Stimulated activated CD4-positive, alpha-beta T cell treated with anti-CD3 and anti-CD28 coated beads, Interleukin-4, amount 100 ng/mL, for 48 hours (primary cell): ENCODE results near the gene SPIB.
"Not testable (repeated sequence)": the region's sequence is repeated elsewhere in the genome, so short reads cannot be mapped to it uniquely, and the experiment has no call there.

Experiments used
- DNase-seq, 2 donors: peaks; one replicate each; pipeline ENCODE4 v3.0.0-alpha.2; 2020; ENCODE audit warnings: low read depth in 2 of 2

SPIB gene

GRCh38 chr19:50439130-50439529 lies 20.4 kb downstream of the SPIB start:
- not testable (repeated sequence) for DNase-seq

- DNase-seq: no peak
Measured at GRCh38 chr19:50444059-50444458, 25.3 kb downstream of the SPIB start.

- no peak for DNase-seq
Measured at GRCh38 chr19:50447053-50447452, 28.3 kb downstream of the SPIB start.

- DNase-seq: no peak
Measured at GRCh38 chr19:50447750-50448149, 29.0 kb downstream of the SPIB start.

GRCh38 chr19:50449236-50449899 lies 30.6 kb downstream of the SPIB start:
- no peak for DNase-seq

- no peak for DNase-seq
Measured at GRCh38 chr19:50450369-50451222, 31.9 kb downstream of the SPIB start.

- DNase-seq: no peak
Measured at GRCh38 chr19:50451223-50451534, 32.4 kb downstream of the SPIB start.

- no peak for DNase-seq
Measured at GRCh38 chr19:50453243-50453642, 34.5 kb downstream of the SPIB start.

- DNase-seq: no peak
Measured at GRCh38 chr19:50455992-50456391, 37.3 kb downstream of the SPIB start.

GRCh38 chr19:50457300-50457699 lies 38.6 kb downstream of the SPIB start:
- DNase-seq: no peak

GRCh38 chr19:50458396-50459066 lies 39.8 kb downstream of the SPIB start:
- no peak for DNase-seq

- DNase-seq: no peak
Measured at GRCh38 chr19:50459067-50459456, 40.3 kb downstream of the SPIB start.

- DNase-seq: no peak
Measured at GRCh38 chr19:50459638-50460037, 40.9 kb downstream of the SPIB start.

GRCh38 chr19:50460161-50460765 lies 41.5 kb downstream of the SPIB start:
- DNase-seq: no peak

- DNase-seq: peak; percentile 49 to 51
Measured at GRCh38 chr19:50461066-50461875, 42.5 kb downstream of the SPIB start.

- DNase-seq: no peak
Measured at GRCh38 chr19:50462970-50463369, 44.2 kb downstream of the SPIB start.

- DNase-seq: no peak
Measured at GRCh38 chr19:50464348-50464747, 45.6 kb downstream of the SPIB start.

- DNase-seq: no peak
Measured at GRCh38 chr19:50465000-50465399, 46.3 kb downstream of the SPIB start.

- DNase-seq: no peak
Measured at GRCh38 chr19:50465986-50466705, 47.4 kb downstream of the SPIB start.

- no peak for DNase-seq
Measured at GRCh38 chr19:50466706-50467039, 47.9 kb downstream of the SPIB start.

GRCh38 chr19:50467566-50467965 lies 48.8 kb downstream of the SPIB start:
- no peak for DNase-seq
